ENCODE data around the gene CIB1. TPM values are rescaled to one million over a fixed set of nuclear protein-coding genes. Genes with fewer than 3 reads are reported as not detected.
"Not testable (repeated sequence)": the region's sequence is repeated elsewhere in the genome, so short reads cannot be mapped to it uniquely, and the experiment has no call there.

The CIB1 gene
- total RNA-seq, 4 donors from 2014 or later: 27.5 to 48.1 (median 37.8) TPM

DNA sequence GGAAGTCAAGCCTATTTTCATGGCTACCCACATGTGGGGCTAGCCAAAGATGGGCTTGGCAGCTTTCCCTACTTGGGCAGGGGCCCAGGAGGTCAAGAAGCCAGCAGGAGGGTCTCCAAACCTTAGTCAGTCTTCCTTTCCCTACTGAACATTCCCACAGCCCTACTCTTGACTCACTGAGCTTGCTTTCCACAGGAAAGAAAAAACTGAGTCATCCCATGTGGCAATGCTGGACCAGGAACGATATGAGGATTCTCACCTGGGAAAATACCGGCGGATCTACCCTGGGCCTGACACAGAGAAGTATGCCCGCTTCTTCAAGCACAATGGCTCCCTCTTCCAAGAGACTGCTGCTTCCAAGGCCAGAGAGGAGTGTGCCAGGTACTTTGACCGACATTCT, 28.1 kb upstream of the CIB1 start:
- H3K9me3 ChIP-seq: no peaks in the 10 kb centered on the region
- no peaks in the 10 kb centered on the region for H3K36me3 ChIP-seq
- WGBS, 2 donors: 84 to 92% methylated on average over 5 of the region's 5 CpGs
- H3K27ac ChIP-seq: no peak overlapping the region
- no peak for DNase-seq (ENCODE audit: low spot score in 2 of 2)
- no peaks in the 10 kb centered on the region for H3K27me3 ChIP-seq
- no peak overlapping the region for H3K4me3 ChIP-seq
- H3K4me1 ChIP-seq: peaks cover 0 to 14% (median 13%) of the 10 kb centered on the region in 4 donors
- TF ChIP-seq, protein P1, sequence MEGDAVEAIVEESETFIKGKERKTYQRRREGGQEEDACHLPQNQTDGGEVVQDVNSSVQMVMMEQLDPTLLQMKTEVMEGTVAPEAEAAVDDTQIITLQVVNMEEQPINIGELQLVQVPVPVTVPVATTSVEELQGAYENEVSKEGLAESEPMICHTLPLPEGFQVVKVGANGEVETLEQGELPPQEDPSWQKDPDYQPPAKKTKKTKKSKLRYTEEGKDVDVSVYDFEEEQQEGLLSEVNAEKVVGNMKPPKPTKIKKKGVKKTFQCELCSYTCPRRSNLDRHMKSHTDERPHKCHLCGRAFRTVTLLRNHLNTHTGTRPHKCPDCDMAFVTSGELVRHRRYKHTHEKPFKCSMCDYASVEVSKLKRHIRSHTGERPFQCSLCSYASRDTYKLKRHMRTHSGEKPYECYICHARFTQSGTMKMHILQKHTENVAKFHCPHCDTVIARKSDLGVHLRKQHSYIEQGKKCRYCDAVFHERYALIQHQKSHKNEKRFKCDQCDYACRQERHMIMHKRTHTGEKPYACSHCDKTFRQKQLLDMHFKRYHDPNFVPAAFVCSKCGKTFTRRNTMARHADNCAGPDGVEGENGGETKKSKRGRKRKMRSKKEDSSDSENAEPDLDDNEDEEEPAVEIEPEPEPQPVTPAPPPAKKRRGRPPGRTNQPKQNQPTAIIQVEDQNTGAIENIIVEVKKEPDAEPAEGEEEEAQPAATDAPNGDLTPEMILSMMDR (IDR thresholded peaks at IDR 0.05): no peak
- TF ChIP-seq POLR2A (IDR thresholded peaks at IDR 0.05): no peak
- TF ChIP-seq EP300 (IDR thresholded peaks at IDR 0.05): no peak

DNA sequence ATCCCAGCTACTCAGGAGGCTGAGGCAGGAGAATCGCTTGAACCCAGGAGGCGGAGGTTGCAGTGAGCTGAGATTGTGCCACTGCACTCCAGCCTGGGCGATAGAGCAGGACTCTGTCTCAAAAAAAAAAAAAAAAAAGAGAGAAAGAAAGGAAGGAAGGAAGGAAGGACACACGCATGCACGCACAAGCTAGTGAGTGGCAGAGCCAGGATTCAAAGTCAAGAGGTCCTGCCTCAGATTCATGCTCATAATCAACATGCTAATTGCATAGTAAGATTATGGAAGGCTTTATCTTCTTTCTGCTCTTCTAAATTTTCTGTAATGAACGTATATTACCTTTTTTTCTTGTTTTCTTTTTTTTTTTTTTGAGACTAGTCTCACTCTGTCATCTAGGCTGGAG, 27.0 kb upstream of the CIB1 start:
- WGBS, 2 donors: 88 to 89% methylated on average over 6 of the region's 6 CpGs
- H3K9me3 ChIP-seq; H3K4me3 ChIP-seq; H3K27ac ChIP-seq; DNase-seq (ENCODE audit: low spot score in 2 of 2); H3K36me3 ChIP-seq; H3K27me3 ChIP-seq: not testable (repeated sequence)
- peaks cover 0 to 10% (median 8%) of the 10 kb centered on the region in 4 donors for H3K4me1 ChIP-seq

DNA sequence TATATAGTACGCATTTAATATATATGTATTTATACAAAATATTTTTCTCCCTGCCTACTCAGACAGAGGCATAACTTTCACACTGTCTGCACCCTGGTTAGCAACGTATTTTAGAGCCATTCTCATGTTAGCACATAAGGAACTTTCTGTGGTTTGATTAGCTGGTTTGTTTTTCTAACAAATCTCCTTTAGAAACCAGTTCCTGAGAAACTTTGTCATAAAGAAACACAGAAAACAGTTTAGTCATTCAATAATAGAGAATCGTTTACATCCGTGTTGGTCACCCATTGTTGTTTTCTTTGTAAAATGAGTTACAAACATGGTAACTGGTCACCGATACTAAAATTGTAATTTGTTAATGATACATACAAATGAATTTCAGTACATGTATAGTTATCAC, 25.8 kb upstream of the CIB1 start:
- TF ChIP-seq EP300 (IDR thresholded peaks at IDR 0.05) (no peak), POLR2A (IDR thresholded peaks at IDR 0.05) (no peak)
- TF ChIP-seq, protein P1 (IDR thresholded peaks at IDR 0.05): no peak
- Histone ChIP-seq H3K27me3 (no peaks in the 10 kb centered on the region), H3K4me3 (no peak overlapping the region), H3K9me3 (no peaks in the 10 kb centered on the region), H3K4me1 (peaks cover 0 to 5% (median 4%) of the 10 kb centered on the region in 4 donors), H3K27ac (no peak overlapping the region), H3K36me3 (no peaks in the 10 kb centered on the region)
- no peak for DNase-seq (ENCODE audit: low spot score in 2 of 2)
- WGBS, 2 donors: 75 to 80% methylated on average over 5 of the region's 5 CpGs

DNA sequence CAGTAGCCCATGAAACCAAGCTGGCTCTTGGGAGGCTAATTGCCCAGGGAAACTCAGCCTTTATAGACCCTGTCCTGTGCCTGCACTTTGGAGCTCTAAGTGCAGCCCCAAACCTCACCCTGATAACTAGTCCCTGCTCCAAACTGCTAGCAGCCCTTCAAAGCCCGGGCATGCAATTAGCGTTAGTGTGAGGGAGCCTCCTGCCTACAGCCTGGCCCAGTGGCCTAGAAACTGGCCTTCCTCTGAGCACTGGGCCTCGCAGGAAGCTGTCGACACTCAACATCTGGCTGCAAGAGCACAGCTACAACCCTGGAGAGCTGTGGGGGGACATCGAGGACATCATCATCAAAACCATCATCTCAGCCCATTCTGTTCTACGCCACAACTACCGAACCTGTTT, 24.0 kb upstream of the CIB1 start:
- no peak overlapping the region for H3K27ac ChIP-seq
- TF ChIP-seq, protein P1 (IDR thresholded peaks at IDR 0.05): no peak
- TF ChIP-seq POLR2A (IDR thresholded peaks at IDR 0.05) (no peak), EP300 (IDR thresholded peaks at IDR 0.05) (no peak)
- H3K9me3 ChIP-seq: no peaks in the 10 kb centered on the region
- H3K27me3 ChIP-seq: no peaks in the 10 kb centered on the region
- DNase-seq (ENCODE audit: low spot score in 2 of 2): no peak
- H3K4me1 ChIP-seq: no peaks in the 10 kb centered on the region
- H3K4me3 ChIP-seq: no peak overlapping the region
- H3K36me3 ChIP-seq: no peaks in the 10 kb centered on the region
- 65 to 78% methylated on average over 7 of the region's 7 CpGs for WGBS, 2 donors

DNA sequence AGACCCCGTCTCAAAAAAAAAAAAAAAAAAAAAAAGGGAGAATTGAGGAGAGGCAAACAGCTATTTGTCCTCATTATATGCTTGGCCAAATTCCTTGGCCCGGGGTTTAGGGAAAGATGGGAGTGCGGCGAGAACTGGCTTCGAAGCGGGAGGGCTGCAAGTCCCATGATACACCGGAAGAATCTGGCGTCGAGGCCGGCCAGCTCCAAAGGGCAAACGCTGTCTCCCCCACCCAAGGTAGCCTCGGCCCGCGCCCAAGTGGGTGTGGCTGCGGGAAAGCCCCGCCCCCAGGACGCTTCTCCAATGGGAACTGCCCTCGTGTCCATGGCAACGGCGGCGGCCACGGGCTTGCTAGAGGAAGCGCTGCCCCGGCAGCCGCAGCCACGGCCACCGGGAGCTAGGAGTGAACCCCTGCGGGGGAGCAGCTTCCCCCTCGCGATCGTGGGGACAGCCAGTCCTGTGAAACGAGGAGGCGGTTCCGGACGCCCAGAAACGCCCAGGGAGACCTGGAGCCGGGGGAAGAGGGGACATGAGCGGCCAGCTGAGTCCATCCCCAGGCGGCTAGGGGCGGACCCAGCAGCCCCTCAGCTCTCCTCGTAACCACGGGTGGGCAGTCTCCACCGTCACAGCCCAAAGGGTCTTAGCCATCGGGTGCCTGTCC, 15.6 kb upstream of the CIB1 start, which contains the start of gene TTLL13:
TTLL13 (plus strand) TSS at position 354 of the 661 bp plus-strand sequence. CDS start 1,075 bp downstream, outside the sequence.
- Histone ChIP-seq H3K4me1 (peaks cover 0 to 17% (median 7%) of the 10 kb centered on the region in 4 donors), H3K36me3 (no peaks in the 10 kb centered on the region), H3K27me3 (no peaks in the 10 kb centered on the region), H3K27ac (peak within 1 kb of the TSS in 3 of 4 donors; percentile 5 to 33 (median 30)), H3K9me3 (no peaks in the 10 kb centered on the region), H3K4me3 (peak within 1 kb of the TSS; percentile 36 to 70 (median 58))
- DNase-seq (ENCODE audit: low spot score in 2 of 2): peak; percentile 86 to 95
- TF ChIP-seq, protein P1 (IDR thresholded peaks at IDR 0.05): no peak
- TF ChIP-seq EP300 (IDR thresholded peaks at IDR 0.05) (no peak), POLR2A (IDR thresholded peaks at IDR 0.05) (peak in 1 of 2 donors; percentile 26)
- 1 to 2% methylated on average over 26 to 42 of the region's 44 CpGs for WGBS, 2 donors
